ENCODE measurements around the gene LUM. TPM values are rescaled to one million over a fixed set of nuclear protein-coding genes. Genes with fewer than 3 reads are reported as not detected.

Gene LUM
- total RNA-seq, 1 experiment from 2014 or later = not detected

DNA sequence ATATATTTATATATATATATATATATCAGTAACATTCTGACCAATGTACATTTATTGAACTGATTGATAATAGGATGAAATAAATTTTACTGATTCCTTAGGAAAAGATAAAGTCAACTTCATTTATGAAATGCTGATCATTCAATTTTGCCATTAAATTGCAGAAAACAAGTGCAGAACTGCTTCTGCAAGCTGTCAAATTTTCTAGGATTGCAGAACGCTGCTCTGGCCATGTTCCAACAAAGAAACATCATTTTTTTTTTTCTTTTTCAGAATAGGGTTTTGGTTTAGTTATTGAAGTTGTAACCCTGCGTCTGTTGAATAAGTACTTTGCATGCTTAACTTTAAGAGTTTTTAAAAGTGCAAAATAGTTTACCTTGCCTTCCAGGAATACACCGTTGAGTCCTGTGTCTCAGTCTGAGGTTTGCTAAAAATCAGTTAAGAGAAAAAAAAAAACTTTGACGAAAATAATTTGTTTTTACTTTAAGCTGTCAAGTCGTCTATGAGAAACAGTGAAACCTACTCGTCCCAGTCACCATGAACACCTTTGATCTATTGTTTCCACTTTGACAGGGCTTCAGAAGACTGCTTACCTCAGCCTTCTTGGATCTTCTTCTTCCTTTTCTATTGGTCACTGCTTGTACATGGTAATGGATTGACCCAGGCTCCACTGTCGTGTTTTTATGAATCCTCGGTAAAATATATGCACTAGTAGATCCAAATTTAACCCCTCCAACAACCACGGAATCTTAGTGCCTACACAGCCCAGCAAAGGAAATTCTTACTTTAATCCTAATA is 53.7 kb downstream of the LUM start, which contains the start of gene KERA:
TSS of gene KERA (minus strand) at position 657 of the 798 bp plus-strand sequence. CDS start 1,743 bp downstream, outside the sequence.
- no peaks in the 10 kb centered on the region for H3K9me3 Mint-ChIP-seq (ENCODE audit: unreplicated experiment)
- no peak for TF ChIP-seq CTCF (IDR thresholded peaks at IDR 0.05; ENCODE audit: unreplicated experiment)
- no peak for DNase-seq (ENCODE audit: unreplicated experiment)
- H3K36me3 Mint-ChIP-seq (ENCODE audit: insufficient read depth, unreplicated experiment) = no peaks in the 10 kb centered on the region
- BruUV-seq (replicated peaks) = no TSS peak
- no peak within 1 kb of the TSS for H3K27ac Mint-ChIP-seq (ENCODE audit: low read depth, unreplicated experiment)
- intact Hi-C loops (cut with micrococcal nuclease) = no loop called here
- H3K27me3 Mint-ChIP-seq (ENCODE audit: insufficient read depth, unreplicated experiment) = peaks cover 78% of the 10 kb centered on the region
- ChIA-PET CTCF (no interaction called here), POLR2A (interaction anchor here (1.0 kb wide), 1 partner anchor 91 kb away, joined by 3 read pairs; no protein-coding TSS in a partner anchor)
- H3K4me3 Mint-ChIP-seq (ENCODE audit: unreplicated experiment) = no peak within 1 kb of the TSS
- no peaks in the 10 kb centered on the region for H3K4me1 Mint-ChIP-seq (ENCODE audit: insufficient read depth, unreplicated experiment)

- CTCF ChIA-PET = interaction anchor here (0.5 kb wide), 1 partner anchor 43 kb away, joined by 3 read pairs; no protein-coding TSS in a partner anchor
- BruUV-seq (replicated peaks) = no TSS peak
- H3K36me3 Mint-ChIP-seq (ENCODE audit: insufficient read depth, unreplicated experiment) = no peaks in the 10 kb centered on the region
- H3K4me3 Mint-ChIP-seq (ENCODE audit: unreplicated experiment) = no peak overlapping the region
- no peak for DNase-seq (ENCODE audit: unreplicated experiment)
- no peaks in the 10 kb centered on the region for H3K9me3 Mint-ChIP-seq (ENCODE audit: unreplicated experiment)
- no peak overlapping the region for H3K27ac Mint-ChIP-seq (ENCODE audit: low read depth, unreplicated experiment)
- intact Hi-C loops (cut with micrococcal nuclease) = no loop called here
- H3K27me3 Mint-ChIP-seq (ENCODE audit: insufficient read depth, unreplicated experiment) = peaks cover 84% of the 10 kb centered on the region
- TF ChIP-seq CTCF (IDR thresholded peaks at IDR 0.05; ENCODE audit: unreplicated experiment) = no peak
- POLR2A ChIA-PET = interaction anchor here (0.6 to 1.0 kb wide), 2 partner anchors 90 to 168 kb away, joined by 3 read pairs; no protein-coding TSS in a partner anchor
- no peaks in the 10 kb centered on the region for H3K4me1 Mint-ChIP-seq (ENCODE audit: insufficient read depth, unreplicated experiment)
These were observed 54.8 kb downstream of the LUM start for GRCh38 chr12:91056488-91056887.

GRCh38 chr12:91055976-91056375 is 55.3 kb downstream of the LUM start:
- no peak overlapping the region for H3K4me3 Mint-ChIP-seq (ENCODE audit: unreplicated experiment)
- ChIA-PET POLR2A (no interaction called here), CTCF (no interaction called here)
- no peak for TF ChIP-seq CTCF (IDR thresholded peaks at IDR 0.05; ENCODE audit: unreplicated experiment)
- H3K27me3 Mint-ChIP-seq (ENCODE audit: insufficient read depth, unreplicated experiment) = peaks cover 89% of the 10 kb centered on the region
- no peak overlapping the region for H3K27ac Mint-ChIP-seq (ENCODE audit: low read depth, unreplicated experiment)
- no TSS peak for BruUV-seq (replicated peaks)
- DNase-seq (ENCODE audit: unreplicated experiment) = no peak
- no peaks in the 10 kb centered on the region for H3K9me3 Mint-ChIP-seq (ENCODE audit: unreplicated experiment)
- intact Hi-C loops (cut with micrococcal nuclease) = no loop called here
- no peaks in the 10 kb centered on the region for H3K4me1 Mint-ChIP-seq (ENCODE audit: insufficient read depth, unreplicated experiment)
- H3K36me3 Mint-ChIP-seq (ENCODE audit: insufficient read depth, unreplicated experiment) = no peaks in the 10 kb centered on the region

DNA sequence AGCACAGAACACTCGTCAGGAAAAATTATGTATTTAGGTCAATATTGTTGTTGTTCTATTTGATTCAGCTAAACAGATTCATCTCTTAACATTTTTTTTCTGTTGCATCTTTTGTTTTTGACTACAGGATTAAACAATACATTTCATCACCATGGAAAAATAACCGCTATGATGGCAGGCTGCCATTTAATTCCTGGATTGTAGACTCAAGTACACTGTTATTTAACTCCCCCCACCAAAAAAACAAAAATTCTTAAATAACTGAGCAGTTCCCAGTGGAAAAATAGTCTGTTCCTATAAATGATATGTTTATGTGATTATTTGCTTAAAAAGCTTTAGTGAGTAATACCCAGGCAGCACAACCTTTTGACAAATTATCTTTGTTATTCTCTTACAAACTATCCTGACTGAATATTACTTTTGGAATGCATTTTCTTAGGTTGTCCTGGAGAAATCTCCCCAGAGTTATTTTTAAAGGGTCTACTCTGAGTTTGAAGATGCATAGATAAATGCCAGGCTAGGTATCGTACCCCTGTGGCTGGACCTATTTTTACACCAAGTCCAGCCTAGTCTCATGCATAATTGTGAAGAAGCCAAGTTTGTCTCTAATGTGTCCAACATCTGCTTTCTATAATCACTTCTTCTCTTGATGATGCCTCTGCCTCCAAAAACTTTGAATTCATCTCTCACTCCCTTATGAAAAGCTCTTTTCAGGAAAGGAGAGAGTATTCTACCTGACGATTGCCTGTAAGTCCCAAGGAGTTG is 57.2 kb downstream of the LUM start:
- ChIA-PET CTCF (no interaction called here), POLR2A (interaction anchor here (1.1 kb wide), 1 partner anchor 10 kb away, joined by 5 read pairs; no protein-coding TSS in a partner anchor)
- DNase-seq (ENCODE audit: unreplicated experiment) = peak; percentile 57
- no peak overlapping the region for H3K27ac Mint-ChIP-seq (ENCODE audit: low read depth, unreplicated experiment)
- BruUV-seq (replicated peaks) = no TSS peak
- H3K4me3 Mint-ChIP-seq (ENCODE audit: unreplicated experiment) = no peak overlapping the region
- intact Hi-C loops (cut with micrococcal nuclease) = no loop called here
- no peak for TF ChIP-seq CTCF (IDR thresholded peaks at IDR 0.05; ENCODE audit: unreplicated experiment)
- H3K9me3 Mint-ChIP-seq (ENCODE audit: unreplicated experiment) = no peaks in the 10 kb centered on the region
- H3K4me1 Mint-ChIP-seq (ENCODE audit: insufficient read depth, unreplicated experiment) = no peaks in the 10 kb centered on the region
- peaks cover 80% of the 10 kb centered on the region for H3K27me3 Mint-ChIP-seq (ENCODE audit: insufficient read depth, unreplicated experiment)
- no peaks in the 10 kb centered on the region for H3K36me3 Mint-ChIP-seq (ENCODE audit: insufficient read depth, unreplicated experiment)
